Left hindlimb (tissue), 1 donor: ENCODE data around the gene HSF5.

Experiments
- DNase-seq: peaks from one replicate; pipeline ENCODE4 v3.0.0-alpha.2; 2018

Gene HSF5

GRCh38 chr17:58480090-58480489, 8.1 kb downstream of the HSF5 start:
- no peak for DNase-seq

GRCh38 chr17:58476812-58477211, 11.4 kb downstream of the HSF5 start:
- no peak for DNase-seq

GRCh38 chr17:58475985-58476384, 12.2 kb downstream of the HSF5 start:
- DNase-seq: no peak

- DNase-seq: no peak
Measured at GRCh38 chr17:58470356-58470755, 17.9 kb downstream of the HSF5 start.

GRCh38 chr17:58468944-58469343, 19.3 kb downstream of the HSF5 start:
- DNase-seq: no peak

GRCh38 chr17:58455491-58455890, 32.7 kb downstream of the HSF5 start:
- no peak for DNase-seq

GRCh38 chr17:58452738-58453137, 35.5 kb downstream of the HSF5 start:
- DNase-seq: no peak

- peak; percentile 50 for DNase-seq
Measured at GRCh38 chr17:58447039-58447975, 40.9 kb downstream of the HSF5 start.

- DNase-seq: no peak
Measured at GRCh38 chr17:58446086-58446485, 42.1 kb downstream of the HSF5 start.

- DNase-seq: no peak
Measured at GRCh38 chr17:58436805-58437239, 51.4 kb downstream of the HSF5 start.

GRCh38 chr17:58436245-58436644, 52.0 kb downstream of the HSF5 start:
- no peak for DNase-seq

GRCh38 chr17:58432806-58433573, 55.2 kb downstream of the HSF5 start:
- DNase-seq: no peak

- DNase-seq: no peak
Measured at GRCh38 chr17:58427807-58428206, 60.4 kb downstream of the HSF5 start.

GRCh38 chr17:58421711-58422110, 66.5 kb downstream of the HSF5 start:
- no peak for DNase-seq

- no peak for DNase-seq
Measured at GRCh38 chr17:58420827-58421226, 67.4 kb downstream of the HSF5 start.

GRCh38 chr17:58417300-58418092, 70.7 kb downstream of the HSF5 start, which contains the start of gene RNF43:
Gene RNF43 (minus strand): TSS chr17:58417534. CDS start chr17:58415577, 1,957 bp downstream.
- DNase-seq: peak; percentile 80

- DNase-seq: no peak
Measured at GRCh38 chr17:58416937-58417299, 71.3 kb downstream of the HSF5 start.

- no peak for DNase-seq
Measured at GRCh38 chr17:58416396-58416795, 71.8 kb downstream of the HSF5 start.

- no peak for DNase-seq
Measured at GRCh38 chr17:58415371-58416055, 72.7 kb downstream of the HSF5 start.

- DNase-seq: no peak
Measured at GRCh38 chr17:58414596-58414997, 73.6 kb downstream of the HSF5 start.

GRCh38 chr17:58413684-58414083, 74.5 kb downstream of the HSF5 start:
- no peak for DNase-seq

- no peak for DNase-seq
Measured at GRCh38 chr17:58412961-58413586, 75.1 kb downstream of the HSF5 start.
